GM21367 (cell line): ENCODE results near the gene DHCR7.

Source experiments
- ATAC-seq: cut with Tn5 transposase; IDR thresholded peaks from one replicate; pipeline ENCODE4 v1.9.1; 2021; ENCODE audit not compliant: unreplicated experiment

Gene DHCR7

DNA sequence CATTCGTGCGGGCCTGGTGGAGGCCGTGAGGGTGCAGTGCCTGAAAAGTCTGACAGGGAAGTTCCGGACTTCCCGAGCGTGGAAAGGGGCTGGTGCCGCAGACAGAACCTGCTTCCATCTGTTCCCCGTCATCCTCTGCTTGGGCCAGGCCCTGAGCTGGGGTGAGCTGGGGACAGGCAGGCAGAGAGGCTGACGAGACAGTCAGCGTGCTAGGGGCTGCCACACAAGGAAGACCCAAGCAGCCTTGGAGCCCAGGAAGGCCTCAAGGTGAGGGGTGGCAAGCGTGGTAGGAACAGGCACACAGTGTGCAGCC is 30.3 kb upstream of the DHCR7 start:
- ATAC-seq: no peak

GRCh38 chr11:71477641-71478527 is 29.7 kb upstream of the DHCR7 start:
- ATAC-seq: no peak

DNA sequence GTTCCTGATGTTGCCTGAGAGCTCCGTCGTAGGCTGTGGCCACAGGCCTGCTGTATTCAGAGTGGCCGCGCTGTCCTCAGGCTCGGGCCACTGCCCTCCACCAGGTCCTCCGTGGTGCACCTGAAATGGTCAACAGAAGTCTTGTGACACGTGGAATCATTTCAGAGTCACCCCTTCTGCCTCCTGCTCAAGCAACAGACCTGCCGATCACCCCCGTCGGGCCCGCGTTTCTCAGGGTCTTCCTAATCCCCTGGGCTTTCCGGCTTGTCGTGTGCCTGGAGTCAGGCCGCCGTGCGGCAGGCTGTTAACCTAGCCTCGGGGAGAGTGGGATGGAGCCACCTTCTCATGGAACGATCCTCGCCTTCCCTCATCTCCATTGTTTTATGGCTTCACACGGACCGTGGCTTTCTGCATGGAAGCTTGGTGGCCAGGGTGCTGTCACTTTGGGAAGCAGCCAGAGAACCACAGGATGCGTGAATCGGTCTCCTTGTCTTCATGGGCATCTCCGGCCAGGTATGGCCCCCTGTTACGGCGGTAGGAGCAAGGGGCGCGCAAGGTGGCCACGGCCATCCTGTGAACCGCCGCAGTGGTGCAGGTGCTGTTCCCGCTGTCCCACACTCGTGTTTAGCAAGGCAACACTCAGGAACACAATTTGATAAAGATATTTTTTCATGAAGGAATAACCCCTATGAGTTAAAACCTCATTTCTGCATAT is 28.9 kb upstream of the DHCR7 start:
- ATAC-seq: no peak

- ATAC-seq: no peak
Measured at GRCh38 chr11:71476031-71476430, 27.8 kb upstream of the DHCR7 start.

DNA sequence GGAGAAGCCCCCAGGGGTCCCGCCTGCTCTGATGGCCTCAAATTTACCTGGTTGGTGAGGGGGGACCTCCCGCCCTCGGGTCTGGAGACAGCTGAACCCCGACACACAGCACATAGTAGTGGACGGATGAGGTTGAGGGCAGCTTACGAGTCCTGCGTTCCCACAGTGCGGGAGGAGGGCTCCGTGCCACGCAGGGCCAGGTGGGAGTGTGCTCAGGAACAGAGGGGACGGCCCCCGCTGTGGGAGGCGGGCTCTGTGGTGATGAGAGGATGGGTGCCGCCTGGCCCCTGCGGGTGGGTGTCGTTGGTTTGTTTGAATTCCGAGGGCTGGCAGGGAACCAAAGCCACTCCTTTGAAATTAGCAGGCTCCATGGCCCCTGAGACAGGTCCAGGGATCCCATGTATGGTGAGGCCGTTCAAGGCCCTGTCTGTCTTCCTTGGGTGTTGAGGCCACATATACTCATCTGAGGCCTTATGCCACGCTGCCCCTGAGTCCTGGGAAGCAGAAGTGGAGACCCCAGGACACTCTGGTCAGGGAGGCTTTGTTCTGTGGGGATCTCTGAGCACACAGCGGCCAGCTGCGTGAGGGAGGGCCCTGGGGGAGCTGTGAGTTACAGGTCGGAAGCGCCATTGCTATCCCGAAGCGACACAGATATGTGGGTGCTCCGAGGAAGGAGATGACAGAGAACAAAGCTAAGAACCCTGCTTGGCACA is 26.7 kb upstream of the DHCR7 start:
- no peak for ATAC-seq

- ATAC-seq: no peak
Measured at GRCh38 chr11:71474141-71474770, 26.1 kb upstream of the DHCR7 start.

DNA sequence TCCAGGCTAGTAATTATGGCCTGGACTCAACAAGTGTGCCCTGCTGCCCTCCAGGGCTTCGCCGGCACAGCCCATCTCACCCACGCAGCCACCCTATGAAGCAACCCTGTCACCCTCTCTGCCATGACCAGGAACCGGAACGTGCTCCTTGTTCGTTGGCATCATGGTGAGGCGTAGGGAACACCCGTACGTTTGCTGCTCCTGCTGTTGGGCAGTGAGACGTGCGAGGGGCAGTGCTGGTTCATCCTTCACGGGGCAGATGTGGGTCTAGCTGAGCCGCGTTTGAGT is 25.5 kb upstream of the DHCR7 start:
- ATAC-seq: no peak

DNA sequence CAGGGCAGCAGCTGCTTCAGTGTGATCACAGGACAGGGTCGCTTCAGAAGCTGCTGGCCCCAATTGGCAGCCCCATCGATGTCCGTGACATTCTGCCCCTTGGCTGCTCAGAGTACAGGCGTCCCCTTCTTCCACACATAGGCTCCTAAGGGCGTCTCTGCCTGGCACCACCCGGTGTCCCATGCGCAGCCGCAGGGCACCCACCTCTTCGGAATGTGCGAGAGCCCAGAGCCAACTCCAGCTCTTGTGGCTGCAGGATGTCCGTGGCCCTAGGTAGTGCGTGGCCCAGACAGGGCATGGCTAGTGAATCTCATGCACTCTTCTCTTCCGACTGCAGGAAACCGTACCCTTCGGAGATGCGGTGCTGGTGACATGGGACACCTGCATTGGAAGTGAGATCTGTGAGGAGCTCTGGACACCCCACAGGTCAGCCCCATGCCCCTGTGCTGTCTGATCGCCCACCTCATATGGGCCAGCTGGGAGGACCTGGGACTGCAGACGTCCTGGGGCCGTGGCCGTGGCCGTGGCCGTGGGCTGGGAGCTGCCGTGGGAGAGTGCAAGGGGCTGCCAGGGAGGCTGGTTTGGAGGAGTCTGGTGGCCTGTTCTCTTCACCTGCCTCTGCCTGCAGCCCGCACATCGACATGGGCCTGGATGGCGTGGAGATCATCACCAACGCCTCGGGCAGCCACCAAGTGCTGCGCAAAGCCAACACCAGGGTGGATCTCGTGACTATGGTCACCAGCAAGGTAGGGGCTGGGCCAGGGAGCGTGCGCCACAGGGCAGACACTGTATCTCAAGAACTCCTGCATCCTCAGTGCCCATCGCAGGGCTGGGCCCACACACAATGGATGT is 25.0 kb upstream of the DHCR7 start:
- no peak for ATAC-seq

DNA sequence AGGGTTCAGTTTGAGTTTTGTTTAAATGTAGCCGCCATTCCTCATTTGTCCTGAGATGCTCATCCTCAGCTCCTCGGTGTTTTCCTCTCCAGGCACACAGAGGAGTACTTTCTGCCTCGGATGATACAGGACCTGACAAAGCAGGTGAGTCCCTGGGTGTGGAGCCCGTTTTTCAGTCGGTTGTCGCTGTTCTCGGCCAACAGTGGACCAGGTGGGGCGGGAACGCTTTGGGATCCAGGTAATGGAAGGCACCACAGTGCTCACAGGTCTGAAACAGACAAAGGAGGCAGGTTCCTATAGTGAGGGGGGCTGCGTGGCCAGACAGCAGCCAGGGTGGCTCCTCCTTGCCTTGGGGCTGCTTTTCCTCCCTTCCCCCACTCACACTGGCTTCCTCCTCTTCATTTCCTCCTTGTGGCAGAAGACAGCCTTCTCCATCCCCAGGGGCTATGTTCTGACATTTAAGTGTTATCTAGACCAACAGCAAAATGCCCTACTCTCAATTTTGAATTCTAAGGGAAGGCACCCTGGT is 24.2 kb upstream of the DHCR7 start:
- ATAC-seq: no peak

GRCh38 chr11:71470946-71471345 is 22.8 kb upstream of the DHCR7 start:
- no peak for ATAC-seq

DNA sequence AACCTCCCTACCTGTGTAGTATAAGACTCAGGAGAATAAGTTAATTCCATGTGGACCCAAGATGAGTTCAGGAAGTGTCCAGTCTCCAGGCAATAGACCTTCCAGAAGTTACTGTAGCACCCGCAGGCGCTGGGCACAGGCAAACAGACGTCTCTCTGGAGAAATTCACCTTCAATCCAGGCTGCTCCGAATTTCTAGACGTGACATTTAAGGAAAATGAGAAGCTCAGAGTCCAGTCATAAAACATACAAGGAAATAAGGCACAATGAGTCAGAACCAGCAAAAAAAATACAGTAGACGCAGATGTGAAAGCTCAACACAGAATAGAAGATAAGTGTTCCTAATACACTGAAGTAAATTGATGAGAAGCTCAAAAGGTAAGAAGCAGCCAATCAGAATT is 19.0 kb upstream of the DHCR7 start:
- no peak for ATAC-seq

- no peak for ATAC-seq
Measured at GRCh38 chr11:71466358-71466757, 18.2 kb upstream of the DHCR7 start.

- no peak for ATAC-seq
Measured at GRCh38 chr11:71465054-71465453, 16.9 kb upstream of the DHCR7 start.

- ATAC-seq: no peak
Measured at GRCh38 chr11:71463331-71464211, 15.4 kb upstream of the DHCR7 start.

DNA sequence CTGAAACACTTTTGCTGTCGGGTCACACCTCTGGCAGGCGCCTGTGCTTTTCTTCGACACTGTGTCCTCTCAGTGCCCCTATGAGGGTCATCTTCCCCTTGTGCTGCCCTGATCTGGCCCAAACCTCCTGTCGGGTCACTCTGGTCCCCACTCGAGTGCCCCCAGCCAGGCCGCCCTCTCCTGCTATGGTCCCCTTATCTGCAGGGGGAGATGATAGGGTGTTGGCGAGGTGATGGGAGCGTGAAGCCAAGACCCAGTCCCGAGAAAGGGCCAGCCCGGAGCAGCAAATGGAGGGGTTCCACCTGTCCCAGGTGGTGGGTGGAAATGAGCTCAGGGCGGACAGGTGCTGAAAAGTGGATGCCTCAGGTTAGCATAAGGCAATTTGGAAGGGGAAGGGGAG is 14.5 kb upstream of the DHCR7 start:
- ATAC-seq: no peak

GRCh38 chr11:71461696-71462095 is 13.5 kb upstream of the DHCR7 start:
- ATAC-seq: no peak

- no peak for ATAC-seq
Measured at GRCh38 chr11:71459767-71460320, 11.7 kb upstream of the DHCR7 start.

GRCh38 chr11:71459076-71459766 is 11.0 kb upstream of the DHCR7 start:
- ATAC-seq: no peak
